ENCODE data around the gene MAP4.
"Not testable (repeated sequence)": the region's sequence is repeated elsewhere in the genome, so short reads cannot be mapped to it uniquely, and the experiment has no call there.

Gene MAP4

GRCh38 chr3:47848599-47849117, 167.6 kb downstream of the MAP4 start:
- in situ Hi-C loops (cut with MboI; ENCODE audit: low sequenced_read_pairs), result no loop called here

GRCh38 chr3:47847801-47848518, 168.3 kb downstream of the MAP4 start:
- in situ Hi-C loops (cut with MboI; ENCODE audit: low sequenced_read_pairs), result no loop called here

- in situ Hi-C loops (cut with MboI; ENCODE audit: low sequenced_read_pairs), result no loop called here
Measured at GRCh38 chr3:47847260-47847659, 169.0 kb downstream of the MAP4 start.

- in situ Hi-C loops (cut with MboI; ENCODE audit: low sequenced_read_pairs), result no loop called here
Measured at GRCh38 chr3:47846880-47847248, 169.4 kb downstream of the MAP4 start.

GRCh38 chr3:47846186-47846879, 169.9 kb downstream of the MAP4 start:
- in situ Hi-C loops (cut with MboI; ENCODE audit: low sequenced_read_pairs), result no loop called here

GRCh38 chr3:47841786-47842349, 174.3 kb downstream of the MAP4 start:
- in situ Hi-C loops (cut with MboI; ENCODE audit: low sequenced_read_pairs), result no loop called here

- in situ Hi-C loops (cut with MboI; ENCODE audit: low sequenced_read_pairs), result no loop called here
Measured at GRCh38 chr3:47838503-47838902, 177.7 kb downstream of the MAP4 start.

GRCh38 chr3:47836986-47837385, 179.2 kb downstream of the MAP4 start:
- in situ Hi-C loops (cut with MboI; ENCODE audit: low sequenced_read_pairs), result no loop called here

GRCh38 chr3:47829482-47829881, 186.7 kb downstream of the MAP4 start:
- in situ Hi-C loops (cut with MboI; ENCODE audit: low sequenced_read_pairs), result not testable (repeated sequence)

GRCh38 chr3:47825590-47825989, 190.6 kb downstream of the MAP4 start:
- in situ Hi-C loops (cut with MboI; ENCODE audit: low sequenced_read_pairs), result no loop called here

GRCh38 chr3:47824541-47825473, 191.4 kb downstream of the MAP4 start:
- in situ Hi-C loops (cut with MboI; ENCODE audit: low sequenced_read_pairs), result no loop called here

GRCh38 chr3:47817609-47818008, 198.6 kb downstream of the MAP4 start:
- in situ Hi-C loops (cut with MboI; ENCODE audit: low sequenced_read_pairs), result no loop called here

- in situ Hi-C loops (cut with MboI; ENCODE audit: low sequenced_read_pairs), result no loop called here
Measured at GRCh38 chr3:47813551-47814177, 202.6 kb downstream of the MAP4 start.

- in situ Hi-C loops (cut with MboI; ENCODE audit: low sequenced_read_pairs), result no loop called here
Measured at GRCh38 chr3:47804577-47804976, 211.6 kb downstream of the MAP4 start.

- in situ Hi-C loops (cut with MboI; ENCODE audit: low sequenced_read_pairs), result no loop called here
Measured at GRCh38 chr3:47803480-47804025, 212.7 kb downstream of the MAP4 start.

GRCh38 chr3:47802734-47803479, 213.3 kb downstream of the MAP4 start, which contains the start of gene DHX30:
Gene DHX30 (plus strand): TSS chr3:47803138. CDS start chr3:47810684, 7,546 bp downstream.
- in situ Hi-C loops (cut with MboI; ENCODE audit: low sequenced_read_pairs), result no loop called here
